Skeletal muscle satellite cell (primary cell): ENCODE measurements around the gene SERINC2.

Experiments used
- H3K27me3 ChIP-seq: 2 replicates; pipeline ENCODE4 v1.7.0; 2013; ENCODE audit warnings: low read length; ENCODE audit not compliant: control insufficient read depth, insufficient read depth
- H3K36me3 ChIP-seq: 2 replicates; pipeline ENCODE4 v1.7.0; 2013; ENCODE audit warnings: mild to moderate bottlenecking, control low read depth, low read length; ENCODE audit not compliant: insufficient read depth
- H3K4me1 ChIP-seq: 2 replicates; pipeline ENCODE4 v1.7.0; 2013; ENCODE audit warnings: low read length; ENCODE audit not compliant: control insufficient read depth, insufficient read depth
- H3K4me2 ChIP-seq: 2 replicates; pipeline ENCODE4 v1.7.0; 2013; ENCODE audit warnings: mild to moderate bottlenecking, low read length
- H3K4me3 ChIP-seq: 2 replicates; pipeline ENCODE4 v1.7.0; 2013; ENCODE audit warnings: low read length
- H3K9ac ChIP-seq: 2 replicates; pipeline ENCODE4 v1.7.0; 2013; ENCODE audit warnings: mild to moderate bottlenecking, low read depth, low read length, moderate library complexity
- H3K9me3 ChIP-seq: replicated peaks from 2 replicates; pipeline ENCODE4 v1.7.0; 2013; ENCODE audit warnings: mild to moderate bottlenecking, control low read depth, low read length

Gene SERINC2

DNA sequence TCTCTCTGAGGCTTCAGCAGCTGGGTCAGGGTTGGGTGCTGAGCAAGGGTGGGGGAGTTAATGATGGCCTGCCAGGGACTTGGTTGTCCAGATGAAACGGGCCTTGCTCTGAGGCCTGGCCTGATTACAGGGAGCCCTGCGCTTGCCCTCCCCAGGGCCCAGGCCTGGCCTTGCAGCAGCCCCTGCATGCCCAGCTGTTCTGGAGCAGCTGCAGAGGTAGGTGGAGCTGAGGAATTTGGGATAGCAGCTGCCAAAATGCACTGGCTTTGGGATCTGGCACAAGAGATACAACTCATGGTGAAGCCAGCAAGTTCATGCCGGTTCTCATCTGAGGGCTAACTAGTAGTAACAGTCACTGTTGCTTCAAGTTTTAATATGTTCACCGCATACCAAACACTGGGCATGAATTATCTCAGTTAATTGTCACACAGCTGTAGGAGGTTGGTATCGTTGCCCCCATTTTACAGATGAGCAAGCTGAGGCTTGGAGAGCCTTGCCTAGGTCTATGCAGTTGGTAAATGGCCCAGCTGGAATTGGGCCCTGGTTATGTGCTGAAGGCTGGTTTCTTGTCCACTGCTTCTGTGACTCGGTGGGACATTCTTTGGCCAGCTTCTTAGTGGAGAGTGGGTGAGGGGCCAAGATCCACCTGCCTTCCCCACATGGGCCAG is 7.3 kb upstream of the SERINC2 start:
- Histone ChIP-seq H3K4me1 (peaks cover 25% of the 10 kb centered on the region), H3K27me3 (no peaks in the 10 kb centered on the region), H3K4me2 (no peak overlapping the region), H3K4me3 (no peak overlapping the region), H3K9ac (peak overlapping the region; percentile 9), H3K9me3 (no peaks in the 10 kb centered on the region), H3K36me3 (no peaks in the 10 kb centered on the region)

DNA sequence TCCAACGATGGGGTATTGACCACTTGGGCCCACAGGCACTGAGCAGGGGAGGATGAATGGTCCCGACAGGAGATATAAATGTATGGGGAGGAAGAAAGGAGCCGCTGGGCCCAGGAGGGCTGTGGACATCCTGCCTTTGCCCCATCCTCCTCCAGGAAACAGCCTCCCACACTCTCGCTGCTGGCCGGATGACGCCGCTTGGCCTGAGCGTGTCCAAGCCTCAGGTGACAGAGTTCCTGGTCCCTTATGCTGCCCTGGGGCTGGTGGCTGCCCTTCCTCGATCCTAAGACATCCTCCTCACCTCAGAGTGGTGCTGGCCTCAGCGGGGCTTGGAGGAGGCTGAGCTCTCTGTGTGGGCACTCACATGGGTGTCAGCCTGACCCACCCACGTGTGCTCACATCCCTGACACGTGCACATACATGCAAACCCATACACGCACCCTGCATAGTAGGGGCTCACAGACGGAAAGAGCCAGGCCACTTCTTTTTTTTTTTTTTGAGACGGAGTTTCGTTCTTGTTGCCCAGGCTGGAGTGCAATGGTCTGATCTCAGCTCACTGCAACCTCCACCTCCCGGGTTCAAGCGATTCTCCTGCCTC is 5.9 kb upstream of the SERINC2 start:
- H3K4me2 ChIP-seq: no peak overlapping the region
- H3K27me3 ChIP-seq: no peaks in the 10 kb centered on the region
- H3K9me3 ChIP-seq: no peaks in the 10 kb centered on the region
- peak overlapping the region; percentile 41 for H3K9ac ChIP-seq
- no peaks in the 10 kb centered on the region for H3K36me3 ChIP-seq
- H3K4me1 ChIP-seq: peaks cover 32% of the 10 kb centered on the region
- H3K4me3 ChIP-seq: no peak overlapping the region

GRCh38 chr1:31408788-31409318 is 4.2 kb upstream of the SERINC2 start:
- no peaks in the 10 kb centered on the region for H3K27me3 ChIP-seq
- peaks cover 40% of the 10 kb centered on the region for H3K4me1 ChIP-seq
- H3K36me3 ChIP-seq: no peaks in the 10 kb centered on the region

DNA sequence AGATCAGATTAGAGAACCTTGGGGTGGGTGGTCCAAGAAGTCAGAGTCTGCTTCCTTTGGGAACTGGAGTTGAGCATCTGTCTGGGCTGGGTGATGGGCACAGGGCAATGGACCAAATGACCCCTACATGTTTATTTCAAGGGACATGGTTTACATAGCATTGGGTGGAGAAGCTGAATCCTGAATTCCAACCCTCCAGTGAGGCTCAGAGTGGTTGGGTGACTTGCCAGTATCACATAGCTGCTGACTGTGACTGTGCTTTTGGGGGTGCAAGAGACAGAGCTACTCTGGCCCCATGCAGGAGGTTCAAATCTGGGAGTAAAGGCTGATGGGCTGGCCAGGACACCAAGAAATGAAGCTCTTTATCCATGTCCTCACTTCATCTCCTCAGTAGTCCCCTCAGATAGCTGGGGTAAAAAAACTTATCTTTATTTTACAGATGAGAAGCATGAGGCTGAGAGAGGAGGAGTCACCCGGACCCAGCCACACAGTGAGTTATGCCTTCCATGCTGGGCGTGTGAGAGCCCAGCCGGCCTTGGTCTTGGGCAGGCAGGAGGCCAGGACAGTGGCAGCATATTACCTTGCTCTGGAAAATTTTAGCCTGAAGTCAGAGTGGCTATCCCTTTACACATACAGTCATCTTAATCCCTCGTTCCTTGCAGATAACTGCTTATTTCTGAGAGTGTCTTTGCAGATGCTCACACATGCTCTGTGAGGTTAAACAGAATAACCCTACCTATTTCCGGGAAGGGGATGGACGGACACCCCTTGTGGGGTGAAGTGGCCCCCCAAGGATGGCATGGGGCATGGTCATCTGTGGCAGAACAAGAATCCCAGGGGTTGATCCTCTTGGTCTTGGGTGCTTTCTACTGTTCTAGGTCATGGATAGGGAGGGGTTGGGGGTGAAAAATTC is 2.8 kb upstream of the SERINC2 start:
- Histone ChIP-seq H3K4me3 (no peak overlapping the region), H3K9ac (no peak overlapping the region), H3K27me3 (no peaks in the 10 kb centered on the region), H3K36me3 (no peaks in the 10 kb centered on the region), H3K4me2 (peak overlapping the region; percentile 31), H3K9me3 (no peaks in the 10 kb centered on the region), H3K4me1 (peaks cover 46% of the 10 kb centered on the region)

More at GRCh38 chr1:31408788-31409318, 4.2 kb upstream of the SERINC2 start:
- no peak overlapping the region for H3K4me2 ChIP-seq
- no peak overlapping the region for H3K9ac ChIP-seq
- no peak overlapping the region for H3K4me3 ChIP-seq
- H3K9me3 ChIP-seq: no peaks in the 10 kb centered on the region

GRCh38 chr1:31410871-31411270 is 2.1 kb upstream of the SERINC2 start:
- Histone ChIP-seq H3K36me3 (no peaks in the 10 kb centered on the region), H3K27me3 (no peaks in the 10 kb centered on the region), H3K9me3 (no peaks in the 10 kb centered on the region), H3K4me1 (peaks cover 41% of the 10 kb centered on the region), H3K4me2 (peak overlapping the region; percentile 31), H3K9ac (no peak overlapping the region), H3K4me3 (no peak overlapping the region)

- Histone ChIP-seq H3K27me3 (no peaks in the 10 kb centered on the region), H3K4me3 (no peak overlapping the region), H3K4me2 (peak overlapping the region; percentile 97), H3K4me1 (peaks cover 34% of the 10 kb centered on the region), H3K36me3 (no peaks in the 10 kb centered on the region), H3K9ac (no peak overlapping the region), H3K9me3 (no peaks in the 10 kb centered on the region)
Observed at GRCh38 chr1:31412205-31412604, 808 bp upstream of the SERINC2 start.

GRCh38 chr1:31413405-31414001 is 490 bp downstream of the SERINC2 start:
- peak overlapping the region; percentile 94 for H3K9ac ChIP-seq
- H3K4me3 ChIP-seq: peak overlapping the region; percentile 92
- no peaks in the 10 kb centered on the region for H3K9me3 ChIP-seq
- H3K36me3 ChIP-seq: no peaks in the 10 kb centered on the region
- no peaks in the 10 kb centered on the region for H3K27me3 ChIP-seq
- peak overlapping the region; percentile 97 for H3K4me2 ChIP-seq
- H3K4me1 ChIP-seq: peaks cover 34% of the 10 kb centered on the region

- Histone ChIP-seq H3K27me3 (no peaks in the 10 kb centered on the region), H3K4me3 (no peak overlapping the region), H3K4me2 (peak overlapping the region; percentile 97), H3K9me3 (no peaks in the 10 kb centered on the region), H3K36me3 (no peaks in the 10 kb centered on the region), H3K9ac (no peak overlapping the region), H3K4me1 (peaks cover 29% of the 10 kb centered on the region)
Observed at GRCh38 chr1:31414980-31415370, 2.0 kb downstream of the SERINC2 start.

DNA sequence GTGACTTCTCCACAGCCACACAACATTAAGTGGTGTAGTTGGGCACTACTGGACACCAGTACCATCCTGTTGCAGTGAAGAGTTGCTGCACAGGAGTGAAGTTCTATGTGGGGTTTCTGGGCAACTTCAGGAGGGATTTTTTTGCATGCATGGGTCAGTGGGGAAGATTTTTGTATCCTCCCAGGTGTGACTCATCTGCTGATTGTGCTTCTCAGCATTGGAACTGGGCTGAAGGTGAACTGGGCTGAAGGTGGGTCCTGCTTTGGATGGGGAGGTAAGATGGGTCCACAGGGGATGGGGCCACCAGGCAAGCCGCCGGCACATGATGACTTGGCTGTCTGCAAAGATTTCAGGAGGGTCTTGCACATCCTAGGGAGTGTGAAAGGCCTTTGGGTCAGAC is 2.6 kb downstream of the SERINC2 start:
- Histone ChIP-seq H3K9me3 (no peaks in the 10 kb centered on the region), H3K27me3 (no peaks in the 10 kb centered on the region), H3K36me3 (no peaks in the 10 kb centered on the region), H3K4me2 (no peak overlapping the region), H3K9ac (no peak overlapping the region), H3K4me3 (no peak overlapping the region), H3K4me1 (peaks cover 22% of the 10 kb centered on the region)

GRCh38 chr1:31416101-31416736 is 3.2 kb downstream of the SERINC2 start:
- no peaks in the 10 kb centered on the region for H3K36me3 ChIP-seq
- no peak overlapping the region for H3K9ac ChIP-seq
- no peaks in the 10 kb centered on the region for H3K27me3 ChIP-seq
- H3K4me1 ChIP-seq: peaks cover 17% of the 10 kb centered on the region
- no peak overlapping the region for H3K4me3 ChIP-seq
- H3K4me2 ChIP-seq: no peak overlapping the region
- no peaks in the 10 kb centered on the region for H3K9me3 ChIP-seq

- Histone ChIP-seq H3K9ac (no peak overlapping the region), H3K36me3 (no peaks in the 10 kb centered on the region), H3K4me2 (no peak overlapping the region), H3K4me1 (peaks cover 21% of the 10 kb centered on the region), H3K27me3 (no peaks in the 10 kb centered on the region), H3K4me3 (no peak overlapping the region), H3K9me3 (no peaks in the 10 kb centered on the region)
Observed at GRCh38 chr1:31417148-31417547, 4.1 kb downstream of the SERINC2 start.
